SK-N-SH (cell line): ENCODE data around the gene MAGI3. TPM values are rescaled to one million over a fixed set of nuclear protein-coding genes. Genes with fewer than 3 reads are reported as not detected.

Experiments
- CTCF ChIA-PET: fragments of 300-600, 350-600 bp; formaldehyde crosslinking; extraction: SDS; loops from one replicate; lab custom pipeline; 2021; lab: Yijun Ruan, JAX
- POLR2A ChIA-PET: fragments of 350-600 bp; sonication (Branson Sonifier 250); formaldehyde crosslinking; extraction: SDS; loops from one replicate; lab custom pipeline; 2020; ENCODE audit warnings: antibody characterized with exemption, inconsistent platforms; lab: Yijun Ruan, JAX
- DNase-seq: peaks from one replicate; pipeline ENCODE4 v3.0.0; 2012
- H2AFZ ChIP-seq: fragments of 200-600 bp; sonication (generic); 2 replicates; pipeline ENCODE4 v1.8.1; 2016; ENCODE audit warnings: antibody characterized with exemption, mild to moderate bottlenecking, low read depth
- H3F3A ChIP-seq: fragments of 200-600 bp; sonication (generic); replicated peaks from 2 replicates; pipeline ENCODE3; 2016; ENCODE audit warnings: antibody characterized with exemption, mild to moderate bottlenecking; ENCODE audit not compliant: insufficient read depth
- H3K27ac ChIP-seq, 2 experiments: fragments of 200-500 bp in 1 of 2; fragments of 200-600 bp in 1 of 2; sonication (Bioruptor generic) in 1 of 2; sonication (generic), shearing (Covaris generic) in 1 of 2; 2 replicates each; pipeline versions ENCODE4 v1.5.1 to v1.6.1; 2014 to 2016; ENCODE audit warnings: low read depth in 2 of 2, inconsistent platforms in 1 of 2, low read length in 1 of 2, mild to moderate bottlenecking in 1 of 2, mixed read lengths in 1 of 2
- H3K27me3 ChIP-seq: fragments of 200-600 bp; sonication (generic), shearing (Covaris generic); 2 replicates; pipeline ENCODE4 v1.6.1; 2016; ENCODE audit warnings: mixed run types; ENCODE audit not compliant: insufficient read depth
- H3K36me3 ChIP-seq, 2 experiments: fragments of 200-500 bp in 1 of 2; fragments of 200-600 bp in 1 of 2; sonication (Bioruptor generic) in 1 of 2; sonication (generic) in 1 of 2; replicated peaks in 1 of 2; 2 replicates each; pipeline versions ENCODE3 to v1.5.1; 2014 to 2016; ENCODE audit warnings: low read length in 1 of 2, mild to moderate bottlenecking in 1 of 2; ENCODE audit not compliant: insufficient read depth in 2 of 2, control insufficient read depth in 1 of 2
- H3K4me1 ChIP-seq, 2 experiments: fragments of 200-500 bp in 1 of 2; fragments of 200-600 bp in 1 of 2; sonication (Bioruptor generic) in 1 of 2; sonication (generic), shearing (Covaris generic) in 1 of 2; 2 replicates each; pipeline versions ENCODE4 v1.5.1 to v1.6.1; 2014 to 2016; ENCODE audit warnings: low read depth in 1 of 2, low read length in 1 of 2, mixed run types in 1 of 2; ENCODE audit not compliant: insufficient read depth in 2 of 2, control insufficient read depth in 1 of 2
- H3K4me2 ChIP-seq: fragments of 200-600 bp; sonication (generic), shearing (Covaris generic); 2 replicates; pipeline ENCODE4 v1.6.1; 2017; ENCODE audit warnings: mixed run types
- H3K4me3 ChIP-seq, 2 experiments: fragments of 200-500 bp in 1 of 2; fragments of 200-600 bp in 1 of 2; sonication (Bioruptor generic) in 1 of 2; sonication (generic), shearing (Covaris generic) in 1 of 2; 2 replicates each; pipeline versions ENCODE4 v1.5.1 to v1.8.1; 2014 to 2016; ENCODE audit warnings: low read depth in 2 of 2, inconsistent platforms in 1 of 2, low read length in 1 of 2, mild to moderate bottlenecking in 1 of 2, mixed read lengths in 1 of 2, moderate library complexity in 1 of 2
- H3K79me2 ChIP-seq: fragments of 200-600 bp; sonication (generic); 2 replicates; pipeline ENCODE4 v1.8.1; 2017; ENCODE audit warnings: mild to moderate bottlenecking; ENCODE audit not compliant: insufficient read depth
- H3K9ac ChIP-seq: fragments of 200-600 bp; sonication (generic); 2 replicates; pipeline ENCODE4 v1.6.1; 2017; ENCODE audit warnings: mixed run types
- H3K9me2 ChIP-seq: fragments of 200-600 bp; sonication (generic); 2 replicates; pipeline ENCODE4 v1.6.1; 2017; ENCODE audit warnings: mixed run types
- H3K9me3 ChIP-seq: fragments of 200-600 bp; sonication (generic); 2 replicates; pipeline ENCODE4 v1.6.1; 2017; ENCODE audit warnings: mixed run types, mild to moderate bottlenecking, moderate library complexity
- H4K20me1 ChIP-seq: fragments of 200-600 bp; sonication (generic); 2 replicates; pipeline ENCODE4 v1.6.1; 2017; ENCODE audit warnings: mild to moderate bottlenecking, mixed run types; ENCODE audit not compliant: insufficient read depth
- CTCF ChIP-seq: fragments of 200-600 bp; sonication (generic); IDR thresholded peaks from 2 replicates; pipeline ENCODE4 v1.6.1; 2017; ENCODE audit warnings: antibody characterized with exemption, mild to moderate bottlenecking, moderate library complexity
- ELF1 ChIP-seq: IDR thresholded peaks from 2 replicates; pipeline ENCODE4 v1.4.0; 2012
- EZH2phosphoT487 ChIP-seq: fragments of 200-600 bp; sonication (generic); IDR thresholded peaks from 2 replicates; pipeline ENCODE4 v1.6.1; 2017; ENCODE audit warnings: low read depth, mixed run types, mild to moderate bottlenecking, antibody characterized with exemption, moderate library complexity, borderline replicate concordance
- FOSL2 ChIP-seq: IDR thresholded peaks from 2 replicates; pipeline ENCODE4 v1.4.0; 2012; ENCODE audit warnings: low read depth, mild to moderate bottlenecking, moderate library complexity, borderline replicate concordance
- FOXM1 ChIP-seq: IDR thresholded peaks from 2 replicates; pipeline ENCODE4 v1.4.0; 2012; ENCODE audit warnings: low read depth, mild to moderate bottlenecking
- JUND ChIP-seq: IDR thresholded peaks from 2 replicates; pipeline ENCODE4 v1.4.0; 2012
- MEF2A ChIP-seq: IDR thresholded peaks from 2 replicates; pipeline ENCODE4 v1.4.0; 2012; ENCODE audit warnings: low read depth, borderline replicate concordance
- NFIC ChIP-seq: IDR thresholded peaks from 2 replicates; pipeline ENCODE4 v1.4.0; 2012; ENCODE audit warnings: borderline replicate concordance
- PBX3 ChIP-seq: IDR thresholded peaks from 2 replicates; pipeline ENCODE4; 2012
- RCOR1 ChIP-seq: fragments of 150-350 bp; IDR thresholded peaks from 2 replicates; pipeline ENCODE4 v1.6.1; 2017; ENCODE audit warnings: antibody characterized with exemption, low read length
- RFX5 ChIP-seq: IDR thresholded peaks from 2 replicates; pipeline ENCODE4 v1.6.1; 2012; ENCODE audit warnings: mild to moderate bottlenecking, improper control_type of control experiment, low read length
- TCF12 ChIP-seq: IDR thresholded peaks from 2 replicates; pipeline ENCODE4 v1.4.0; 2012
- TEAD4 ChIP-seq: IDR thresholded peaks from 2 replicates; pipeline ENCODE4 v1.4.0; 2012; ENCODE audit warnings: mild to moderate bottlenecking, borderline replicate concordance; ENCODE audit not compliant: insufficient read depth
- YY1 ChIP-seq: IDR thresholded peaks from 2 replicates; pipeline ENCODE4 v1.4.0; 2012; ENCODE audit warnings: low read depth, mild to moderate bottlenecking
- polyA plus RNA-seq, 3 experiments: library from polyadenylated mRNA; depleted of rRNA; stranded (reverse); fragments of >200 nt; gene quantifications; 2 replicates each; pipeline ENCODE4 v1.2.3, GENCODE V29; 2012
- TF ChIP-seq, protein P1 (sequence below): IDR thresholded peaks from 2 replicates; pipeline ENCODE4 v1.6.1; 2012; ENCODE audit warnings: mild to moderate bottlenecking, low read depth, low read length, moderate library complexity
- TF ChIP-seq, protein P2 (sequence below): fragments of 150-350 bp; IDR thresholded peaks from 2 replicates; pipeline ENCODE4 v1.6.1; 2017; ENCODE audit warnings: antibody characterized with exemption, low read length, low read depth, borderline replicate concordance
- TF ChIP-seq, protein P3 (sequence below): fragments of 150-350 bp; IDR thresholded peaks from 2 replicates; pipeline ENCODE4 v1.6.1; 2016; ENCODE audit warnings: mild to moderate bottlenecking, low read depth, low read length

Gene MAGI3
- polyA plus RNA-seq, 1 of the 3 experiments (the other 2 are of a cell fraction), result 2.9 TPM

- Histone ChIP-seq H3F3A (peaks cover 25% of the 10 kb centered on the region), H3K79me2 (peaks cover 41% of the 10 kb centered on the region), H3K4me1 (no peaks in the 10 kb centered on the region), H2AFZ (no peak overlapping the region), H3K4me2 (no peak overlapping the region), H3K9me3 (no peaks in the 10 kb centered on the region), H3K4me3 (no peak overlapping the region), H3K27ac (no peak overlapping the region), H3K36me3 (peaks cover 0 to 8% of the 10 kb centered on the region in 2 experiments), H4K20me1 (no peaks in the 10 kb centered on the region), H3K27me3 (no peaks in the 10 kb centered on the region), H3K9me2 (no peaks in the 10 kb centered on the region), H3K9ac (no peak overlapping the region)
- ChIA-PET CTCF (no interaction called here), POLR2A (no interaction called here)
- no peak for DNase-seq
- TF ChIP-seq, protein P1, sequence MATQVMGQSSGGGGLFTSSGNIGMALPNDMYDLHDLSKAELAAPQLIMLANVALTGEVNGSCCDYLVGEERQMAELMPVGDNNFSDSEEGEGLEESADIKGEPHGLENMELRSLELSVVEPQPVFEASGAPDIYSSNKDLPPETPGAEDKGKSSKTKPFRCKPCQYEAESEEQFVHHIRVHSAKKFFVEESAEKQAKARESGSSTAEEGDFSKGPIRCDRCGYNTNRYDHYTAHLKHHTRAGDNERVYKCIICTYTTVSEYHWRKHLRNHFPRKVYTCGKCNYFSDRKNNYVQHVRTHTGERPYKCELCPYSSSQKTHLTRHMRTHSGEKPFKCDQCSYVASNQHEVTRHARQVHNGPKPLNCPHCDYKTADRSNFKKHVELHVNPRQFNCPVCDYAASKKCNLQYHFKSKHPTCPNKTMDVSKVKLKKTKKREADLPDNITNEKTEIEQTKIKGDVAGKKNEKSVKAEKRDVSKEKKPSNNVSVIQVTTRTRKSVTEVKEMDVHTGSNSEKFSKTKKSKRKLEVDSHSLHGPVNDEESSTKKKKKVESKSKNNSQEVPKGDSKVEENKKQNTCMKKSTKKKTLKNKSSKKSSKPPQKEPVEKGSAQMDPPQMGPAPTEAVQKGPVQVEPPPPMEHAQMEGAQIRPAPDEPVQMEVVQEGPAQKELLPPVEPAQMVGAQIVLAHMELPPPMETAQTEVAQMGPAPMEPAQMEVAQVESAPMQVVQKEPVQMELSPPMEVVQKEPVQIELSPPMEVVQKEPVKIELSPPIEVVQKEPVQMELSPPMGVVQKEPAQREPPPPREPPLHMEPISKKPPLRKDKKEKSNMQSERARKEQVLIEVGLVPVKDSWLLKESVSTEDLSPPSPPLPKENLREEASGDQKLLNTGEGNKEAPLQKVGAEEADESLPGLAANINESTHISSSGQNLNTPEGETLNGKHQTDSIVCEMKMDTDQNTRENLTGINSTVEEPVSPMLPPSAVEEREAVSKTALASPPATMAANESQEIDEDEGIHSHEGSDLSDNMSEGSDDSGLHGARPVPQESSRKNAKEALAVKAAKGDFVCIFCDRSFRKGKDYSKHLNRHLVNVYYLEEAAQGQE, result no peak
- TF ChIP-seq PBX3 (no peak), CTCF (no peak), ELF1 (no peak), TEAD4 (no peak), RFX5 (no peak), FOXM1 (no peak), EZH2phosphoT487 (no peak), NFIC (no peak), RCOR1 (no peak), JUND (no peak), YY1 (no peak), FOSL2 (no peak), TCF12 (no peak), MEF2A (no peak)
- TF ChIP-seq, protein P2, sequence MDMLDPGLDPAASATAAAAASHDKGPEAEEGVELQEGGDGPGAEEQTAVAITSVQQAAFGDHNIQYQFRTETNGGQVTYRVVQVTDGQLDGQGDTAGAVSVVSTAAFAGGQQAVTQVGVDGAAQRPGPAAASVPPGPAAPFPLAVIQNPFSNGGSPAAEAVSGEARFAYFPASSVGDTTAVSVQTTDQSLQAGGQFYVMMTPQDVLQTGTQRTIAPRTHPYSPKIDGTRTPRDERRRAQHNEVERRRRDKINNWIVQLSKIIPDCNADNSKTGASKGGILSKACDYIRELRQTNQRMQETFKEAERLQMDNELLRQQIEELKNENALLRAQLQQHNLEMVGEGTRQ, result no peak
- TF ChIP-seq, protein P3, sequence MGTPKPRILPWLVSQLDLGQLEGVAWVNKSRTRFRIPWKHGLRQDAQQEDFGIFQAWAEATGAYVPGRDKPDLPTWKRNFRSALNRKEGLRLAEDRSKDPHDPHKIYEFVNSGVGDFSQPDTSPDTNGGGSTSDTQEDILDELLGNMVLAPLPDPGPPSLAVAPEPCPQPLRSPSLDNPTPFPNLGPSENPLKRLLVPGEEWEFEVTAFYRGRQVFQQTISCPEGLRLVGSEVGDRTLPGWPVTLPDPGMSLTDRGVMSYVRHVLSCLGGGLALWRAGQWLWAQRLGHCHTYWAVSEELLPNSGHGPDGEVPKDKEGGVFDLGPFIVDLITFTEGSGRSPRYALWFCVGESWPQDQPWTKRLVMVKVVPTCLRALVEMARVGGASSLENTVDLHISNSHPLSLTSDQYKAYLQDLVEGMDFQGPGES, result no peak
Observed at GRCh38 chr1:113459279-113459678, 69.0 kb downstream of the MAGI3 start.
